ENCODE measurements around the gene LCOR.

GRCh38 chr10:97004591-97004990 lies 172.5 kb downstream of the LCOR start:
- TF ChIP-seq CTCF (IDR thresholded peaks at IDR 0.05): no peak
- no peak for TF ChIP-seq EP300 (IDR thresholded peaks at IDR 0.05; ENCODE audit: low read depth)
